Endothelial cell of umbilical vein (primary cell): ENCODE data around the gene ABLIM1. TPM values are rescaled to one million over a fixed set of nuclear protein-coding genes. Genes with fewer than 3 reads are reported as not detected.

Experiments
- BruUV-seq: library from RNA; stranded (reverse); fragments of 400-500 nt; replicated peaks from 2 replicates; lab custom pipeline; 2021; lab: Mats Ljungman, UMichigan
- CTCF ChIA-PET: fragments of 300-600, 350-600 bp; sonication (Branson Sonifier 250); formaldehyde crosslinking; loops from one replicate; lab custom pipeline; 2021; ENCODE audit warnings: antibody characterized with exemption, inconsistent platforms; lab: Charles Lee
- POLR2A ChIA-PET: fragments of 300-600, 350-600 bp; sonication (Branson Sonifier 250); formaldehyde crosslinking; loops from one replicate; lab custom pipeline; 2021; ENCODE audit warnings: antibody characterized with exemption, inconsistent platforms; lab: Charles Lee
- DNase-seq: peaks from one replicate; pipeline ENCODE4 v3.0.0-alpha.2; 2011; ENCODE audit warnings: low read depth, low spot score
- FAIRE-seq: peaks from 2 replicates; lab custom pipeline; 2011; peaks lifted over from hg19 to GRCh38; lab: Jason Lieb, UNC
- H2AFZ ChIP-seq: 2 replicates; pipeline ENCODE4 v1.6.0; 2012; ENCODE audit warnings: low read depth, low read length, control low read depth, inconsistent platforms
- H3K27ac ChIP-seq: 2 replicates; pipeline ENCODE4 v1.5.1; 2011; ENCODE audit warnings: low read depth, mild to moderate bottlenecking, control low read depth, low read length, moderate library complexity; ENCODE audit not compliant: insufficient read depth
- H3K27me3 ChIP-seq, 2 experiments: 2 replicates each; pipeline versions ENCODE4 v1.6.0 to v1.6.1; 2011; ENCODE audit warnings: low read length in 2 of 2, mixed read lengths in 1 of 2; ENCODE audit not compliant: control insufficient read depth in 2 of 2, insufficient read depth in 2 of 2
- H3K36me3 ChIP-seq, 2 experiments: 2 replicates in 1 of 2; 3 replicates in 1 of 2; pipeline ENCODE4 v1.5.1; 2011; ENCODE audit warnings: low read length in 2 of 2, mild to moderate bottlenecking in 1 of 2, moderate library complexity in 1 of 2; ENCODE audit not compliant: control insufficient read depth in 2 of 2, insufficient read depth in 2 of 2; ENCODE audit errors: extremely low read depth in 1 of 2
- H3K4me1 ChIP-seq: 3 replicates; pipeline ENCODE4 v1.5.1; 2011; ENCODE audit warnings: mild to moderate bottlenecking, low read length; ENCODE audit not compliant: control insufficient read depth, insufficient read depth; ENCODE audit errors: extremely low read depth
- H3K4me2 ChIP-seq: 2 replicates; pipeline ENCODE4 v1.6.1; 2011; ENCODE audit warnings: low read length, control low read depth, mixed read lengths; ENCODE audit not compliant: insufficient read depth
- H3K4me3 ChIP-seq, 3 experiments: fragments of 200-600 bp in 1 of 3; sonication (generic), shearing (Covaris generic) in 1 of 3; replicated peaks in 1 of 3; 2 replicates each; pipeline ENCODE4 v1.5.1; 2011 to 2016; ENCODE audit warnings: control low read depth in 3 of 3, low read length in 3 of 3, mild to moderate bottlenecking in 2 of 3, inconsistent platforms in 1 of 3, low read depth in 1 of 3, moderate library complexity in 1 of 3; ENCODE audit not compliant: insufficient read depth in 1 of 3
- H3K79me2 ChIP-seq: 2 replicates; pipeline ENCODE4 v1.6.0; 2012; ENCODE audit warnings: low read length, inconsistent platforms; ENCODE audit not compliant: control insufficient read depth, insufficient read depth
- H3K9ac ChIP-seq: replicated peaks from 2 replicates; pipeline ENCODE3; 2011; ENCODE audit warnings: low read length, control low read depth; ENCODE audit not compliant: insufficient read depth; ENCODE audit errors: extremely low read depth
- H3K9me1 ChIP-seq: replicated peaks from 3 replicates; pipeline ENCODE4 v1.6.0; 2011; ENCODE audit warnings: mild to moderate bottlenecking, low read length; ENCODE audit not compliant: control insufficient read depth, insufficient read depth; ENCODE audit errors: extremely low read depth
- H3K9me3 ChIP-seq: replicated peaks from 2 replicates; pipeline ENCODE4 v1.5.1; 2012; ENCODE audit warnings: low read length, inconsistent platforms; ENCODE audit not compliant: control insufficient read depth, insufficient read depth
- H4K20me1 ChIP-seq: replicated peaks from 2 replicates; pipeline ENCODE3; 2011; ENCODE audit warnings: mild to moderate bottlenecking, low read length; ENCODE audit not compliant: control insufficient read depth, insufficient read depth; ENCODE audit errors: extremely low read depth
- CTCF ChIP-seq, 2 donors: IDR thresholded peaks; 1 replicate in 1 of 2; 2 replicates in 1 of 2; pipeline ENCODE4 v1.5.1; 2011; ENCODE audit warnings: low read length in 2 of 2, mild to moderate bottlenecking in 2 of 2, moderate library complexity in 2 of 2, control low read depth in 1 of 2, inconsistent platforms in 1 of 2, low read depth in 1 of 2; ENCODE audit not compliant: insufficient read depth in 1 of 2; ENCODE audit errors: extremely low read depth in 1 of 2
- EZH2 ChIP-seq: IDR thresholded peaks from 2 replicates; pipeline ENCODE4 v1.6.1; 2012; ENCODE audit warnings: borderline replicate concordance, low read depth, mild to moderate bottlenecking, moderate library complexity, low read length, inconsistent platforms; ENCODE audit not compliant: severe bottlenecking
- FOS ChIP-seq: IDR thresholded peaks from 2 replicates; pipeline ENCODE4 v1.6.1; 2011; ENCODE audit warnings: mild to moderate bottlenecking, low read length, moderate library complexity, borderline replicate concordance; ENCODE audit not compliant: insufficient read depth
- GATA2 ChIP-seq: IDR thresholded peaks from 2 replicates; pipeline ENCODE4 v1.7.0; 2011; ENCODE audit warnings: low read depth, mild to moderate bottlenecking, moderate library complexity, mixed read lengths, low read length; ENCODE audit not compliant: insufficient read length, insufficient read depth
- JUN ChIP-seq: IDR thresholded peaks from 2 replicates; pipeline ENCODE4 v1.6.1; 2011; ENCODE audit warnings: borderline replicate concordance, low read depth; ENCODE audit not compliant: insufficient read length, insufficient read depth
- MAX ChIP-seq: IDR thresholded peaks from 2 replicates; pipeline ENCODE4 v1.6.1; 2011; ENCODE audit not compliant: insufficient read depth, insufficient read length
- MYC ChIP-seq: IDR thresholded peaks from one replicate; pipeline ENCODE4 v1.6.1; 2011; ENCODE audit warnings: mild to moderate bottlenecking, low read depth, low read length
- POLR2A ChIP-seq: IDR thresholded peaks from 2 replicates; pipeline ENCODE4 v1.6.1; 2012; ENCODE audit warnings: low read depth, mild to moderate bottlenecking, control low read depth, low read length
- POLR2AphosphoS5 ChIP-seq: IDR thresholded peaks from 2 replicates; pipeline ENCODE4 v1.6.1; 2012; ENCODE audit warnings: low read depth, mild to moderate bottlenecking, control low read depth, low read length, moderate library complexity; ENCODE audit not compliant: insufficient read depth
- dilution Hi-C: fragments of 300-500 bp; cut with MboI; formaldehyde crosslinking; loops from one replicate; pipeline ENCODE4 v1.15.0; 2019; ENCODE audit warnings: low sequenced_read_pairs; ENCODE audit not compliant: extremely low pct_ligation_motif_present
- intact Hi-C: fragments of 100-400 bp; cut with micrococcal nuclease; formaldehyde crosslinking; loops from one replicate; pipeline ENCODE4 v1.10.0; 2022
- polyA plus RNA-seq, 4 experiments: library from polyadenylated mRNA; depleted of rRNA in 3 of 4; stranded (reverse) in 3 of 4; unstranded in 1 of 4; fragments of >200 nt; gene quantifications; 2 replicates each; pipeline versions ENCODE4 v1.2.1 to v1.2.3, GENCODE V29; 2011 to 2012; ENCODE audit warnings: missing spikeins in 1 of 4
- total RNA-seq: library from RNA; stranded (reverse); gene quantifications from 2 replicates; pipeline ENCODE4 v1.2.3, GENCODE V29; 2021

The ABLIM1 gene
- total and polyA plus RNA-seq, 2 donors (not counting 3 experiments of a cell fraction or from before 2014, with no cell fraction given) = 128 to 235 TPM

- Histone ChIP-seq H3K27me3 (no peaks in the 10 kb centered on the region), H3K79me2 (no peaks in the 10 kb centered on the region), H4K20me1 (no peaks in the 10 kb centered on the region), H3K4me1 (no peaks in the 10 kb centered on the region), H3K9me1 (no peaks in the 10 kb centered on the region), H3K9me3 (no peaks in the 10 kb centered on the region), H2AFZ (no peak overlapping the region), H3K36me3 (peaks cover 0 to 6% of the 10 kb centered on the region in 2 experiments), H3K9ac (no peak overlapping the region), H3K27ac (no peak overlapping the region), H3K4me3 (no peak overlapping the region), H3K4me2 (no peak overlapping the region)
- intact Hi-C loops = no loop called here
- ChIA-PET CTCF (no interaction called here), POLR2A (no interaction called here)
- dilution Hi-C loops = loop anchor here (25.0 kb wide), 2 partner anchors 116 to 216 kb away; no protein-coding TSS in a partner anchor
- TF ChIP-seq MAX (no peak), MYC (no peak), EZH2 (no peak), POLR2AphosphoS5 (no peak), CTCF (IDR thresholded peaks at IDR 0.05; ENCODE audit: extremely low read depth in 1 of 2, insufficient read depth in 1 of 2, low read depth in 1 of 2, low read length in 2 of 2) (no peak), GATA2 (no peak), FOS (no peak), POLR2A (no peak), JUN (no peak)
- no TSS peak for BruUV-seq
- no peak for FAIRE-seq
- no peak for DNase-seq
Measured at GRCh38 chr10:114571316-114571999, 86.6 kb downstream of the ABLIM1 start.
